ENCODE results near the gene DND1.
"Not testable (repeated sequence)": the region's sequence is repeated elsewhere in the genome, so short reads cannot be mapped to it uniquely, and the experiment has no call there.

DND1 gene

DNA sequence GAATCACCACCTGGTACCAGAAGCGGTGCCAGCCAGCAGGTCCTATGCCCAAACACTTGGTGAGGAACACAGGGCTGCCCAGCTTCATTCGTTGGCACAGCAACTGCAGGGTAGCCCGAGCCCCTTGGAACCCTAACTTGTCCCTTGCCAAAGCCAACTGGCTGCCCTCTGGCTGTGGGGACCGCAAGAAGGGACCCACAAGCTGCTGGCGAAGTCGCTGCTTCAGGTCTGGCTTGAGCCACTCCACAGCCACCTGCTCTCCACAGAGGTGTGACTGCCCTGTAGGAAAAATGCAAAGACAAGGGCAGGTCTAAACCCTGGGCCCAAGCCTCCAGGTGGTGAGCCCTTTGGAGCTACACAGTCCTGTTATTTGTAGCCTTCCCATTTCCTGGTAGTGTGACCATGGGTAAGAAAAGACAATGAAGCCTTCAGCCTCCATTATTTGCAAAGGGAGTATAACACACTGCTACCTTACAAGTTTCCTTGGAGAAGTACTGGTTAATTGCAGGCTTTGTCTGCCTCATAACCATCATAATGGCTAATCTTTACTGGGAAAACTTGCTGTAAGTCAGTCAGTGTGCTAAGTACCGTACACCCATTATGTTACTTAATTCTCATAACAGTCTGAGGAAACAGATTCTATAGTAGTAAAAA, 1.8 kb downstream of the DND1 start:
- DNase-seq, result no peak

DNA sequence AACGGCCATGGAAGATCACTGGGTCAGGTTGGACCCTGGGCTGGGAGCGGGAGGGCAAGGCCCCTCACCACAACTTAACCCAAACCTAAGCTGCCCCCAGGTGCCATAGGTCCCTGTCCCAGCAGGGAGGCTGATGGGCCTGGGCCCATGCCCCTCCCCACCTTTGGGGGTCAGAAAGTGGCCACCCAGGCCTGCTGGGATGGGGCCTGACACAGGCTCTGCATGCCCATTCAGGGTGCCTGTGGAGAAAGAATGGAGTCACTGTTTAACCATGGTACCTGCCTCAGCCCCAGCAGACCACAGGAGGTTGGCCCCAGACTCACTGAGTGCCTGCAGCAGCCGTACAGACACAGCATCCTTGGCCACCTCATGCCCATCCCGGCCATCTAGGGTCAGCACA, 2.3 kb downstream of the DND1 start:
- DNase-seq, result not testable (repeated sequence)

DNA sequence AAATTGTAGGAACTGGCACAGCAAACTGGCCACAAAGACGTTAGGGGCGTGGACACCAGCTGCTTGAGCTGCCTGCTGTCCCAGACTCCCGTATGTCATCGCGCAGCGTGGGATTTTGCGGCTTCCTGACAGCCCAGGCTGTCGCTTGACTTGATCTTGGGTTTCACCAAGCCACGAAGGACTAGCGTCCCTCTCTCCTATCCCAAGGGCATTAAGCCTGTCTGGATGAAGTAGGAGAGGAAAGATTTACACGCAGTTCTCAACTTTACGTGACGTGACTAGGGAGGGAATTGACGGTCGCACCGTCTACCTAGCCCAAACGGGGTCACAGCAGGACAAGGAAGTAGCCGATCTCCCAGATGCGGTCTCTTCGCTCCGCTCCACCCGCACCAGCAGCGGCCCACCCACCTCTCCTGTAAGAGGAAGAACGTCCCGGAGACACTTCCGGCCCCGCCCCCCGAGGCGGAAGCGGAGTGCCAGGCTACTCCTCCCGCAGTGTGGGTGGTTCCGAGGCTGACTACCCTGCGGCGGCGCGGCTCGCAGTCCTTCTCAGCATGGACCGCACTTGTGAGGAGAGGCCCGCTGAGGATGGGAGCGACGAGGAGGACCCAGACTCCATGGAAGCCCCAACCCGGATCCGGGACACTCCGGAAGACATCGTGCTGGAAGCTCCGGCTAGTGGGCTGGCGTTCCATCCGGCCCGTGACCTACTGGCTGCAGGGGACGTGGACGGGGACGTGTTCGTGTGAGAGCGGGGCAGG, 8.8 kb downstream of the DND1 start, which contains the start of gene WDR55:
WDR55 (plus strand) TSS at position 546 of the 761 bp plus-strand sequence; CDS start at position 555, 9 bp downstream.
- peak; percentile 92 for DNase-seq

DNA sequence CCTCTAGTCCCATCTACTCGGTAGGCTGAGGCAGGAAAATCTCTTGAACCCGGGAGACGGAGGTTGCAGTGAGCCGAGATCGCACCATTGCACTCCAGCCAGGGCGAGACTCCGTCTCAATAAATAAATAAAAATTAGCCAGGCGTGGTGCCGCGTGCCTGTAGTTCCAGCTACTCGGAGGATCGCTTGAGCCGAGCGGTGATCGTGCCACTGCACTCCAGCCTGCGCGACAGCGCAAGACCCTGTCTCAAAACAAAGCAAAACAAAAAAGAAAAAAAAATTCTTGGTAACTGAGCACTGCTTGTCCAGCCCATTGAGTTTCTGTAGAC, 9.4 kb downstream of the DND1 start:
- DNase-seq, result no peak

DNA sequence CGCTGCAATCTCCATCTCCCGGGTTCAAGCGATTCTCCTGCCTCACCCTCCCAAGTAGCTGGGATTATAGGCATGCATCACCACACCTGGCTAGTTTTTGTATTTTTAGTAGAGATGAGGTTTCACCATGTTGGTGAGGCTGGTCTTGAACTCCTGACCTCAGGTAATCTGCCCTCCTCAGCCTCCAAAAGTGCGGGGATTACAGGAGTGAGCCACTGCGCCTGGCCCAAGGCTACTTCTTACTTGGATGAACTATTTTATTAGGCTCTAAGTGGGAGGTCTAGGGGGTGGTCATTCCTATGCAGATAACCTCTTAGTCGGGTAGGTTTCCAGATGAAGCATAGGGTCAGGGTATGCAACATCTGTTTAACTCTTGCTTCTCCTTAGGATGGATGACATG, 13.0 kb downstream of the DND1 start:
- DNase-seq, result not testable (repeated sequence)

DNA sequence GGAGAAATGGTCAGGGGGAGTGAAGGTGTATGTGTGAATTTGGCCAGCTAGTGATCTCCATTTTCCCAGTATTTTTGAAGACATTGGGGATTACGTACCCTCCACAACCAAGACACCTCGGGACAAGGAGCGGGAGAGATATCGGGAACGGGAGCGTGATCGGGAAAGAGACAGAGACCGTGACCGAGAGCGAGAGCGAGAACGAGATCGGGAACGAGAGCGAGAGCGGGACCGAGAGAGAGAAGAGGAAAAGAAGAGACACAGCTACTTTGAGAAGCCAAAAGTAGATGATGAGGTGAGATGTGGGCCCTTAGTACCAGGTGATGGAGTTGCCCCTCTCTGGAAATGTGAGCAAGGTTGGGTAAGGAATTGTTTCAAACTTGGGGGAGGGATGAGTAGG, 14.5 kb downstream of the DND1 start:
- no peak for DNase-seq

DNA sequence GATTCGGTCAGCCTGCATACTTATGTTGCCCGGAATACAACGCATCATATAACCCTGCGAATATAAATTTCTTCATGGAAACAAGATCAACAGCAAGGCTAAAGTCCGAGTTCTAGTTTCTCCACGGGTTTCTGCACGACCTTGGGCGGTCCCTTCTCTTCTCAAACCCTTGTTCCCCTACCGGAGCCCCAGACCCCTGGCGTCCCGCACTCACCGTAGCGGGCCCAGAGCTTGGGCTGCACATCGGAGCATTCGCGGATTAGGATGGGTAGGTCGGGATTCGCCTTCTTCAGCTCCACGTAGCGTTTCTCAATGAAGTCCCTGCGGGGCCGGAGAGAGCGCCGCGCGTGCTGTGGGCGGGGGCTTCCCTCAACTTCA, 26.3 kb downstream of the DND1 start:
- no peak for DNase-seq

DNA sequence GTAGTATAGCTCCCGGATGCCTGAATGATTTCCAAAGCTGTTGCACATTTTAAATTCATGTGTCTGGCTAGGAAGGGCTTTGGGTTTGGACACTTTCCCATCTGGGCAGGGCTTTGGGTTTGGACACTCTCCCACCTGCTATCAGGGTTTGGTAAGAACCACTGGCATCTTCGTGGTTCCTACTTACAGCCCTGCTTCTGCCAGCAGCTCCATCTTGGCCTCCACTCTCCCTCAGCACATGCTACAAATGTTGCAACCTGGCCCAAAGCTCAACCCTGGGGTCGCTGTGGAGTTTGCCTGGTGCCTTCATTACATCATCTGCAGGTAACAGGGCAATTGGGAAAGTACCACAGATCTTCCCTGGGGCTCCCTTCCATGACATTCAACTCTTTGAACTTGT, 30.7 kb downstream of the DND1 start:
- no peak for DNase-seq

DNA sequence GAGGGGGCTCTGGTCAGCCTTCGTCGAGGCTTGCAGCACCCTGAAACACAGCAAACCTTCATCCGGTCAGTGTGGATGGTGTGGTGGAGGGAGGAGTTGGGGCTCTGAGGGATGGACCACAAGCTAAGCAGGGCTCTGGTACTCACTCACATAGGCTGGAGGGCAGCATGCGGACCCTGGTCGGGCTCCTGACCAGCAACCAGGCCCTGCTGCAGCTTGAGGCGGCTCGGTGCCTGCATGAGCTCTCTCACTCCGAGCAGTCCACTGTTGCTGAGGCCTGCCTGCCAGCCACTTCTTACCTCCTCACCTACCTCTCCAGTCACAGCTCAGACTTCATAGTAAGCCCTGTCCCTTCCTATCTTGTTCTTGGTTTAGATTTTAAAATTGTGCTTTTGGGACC, 31.7 kb downstream of the DND1 start:
- DNase-seq, result no peak

DNA sequence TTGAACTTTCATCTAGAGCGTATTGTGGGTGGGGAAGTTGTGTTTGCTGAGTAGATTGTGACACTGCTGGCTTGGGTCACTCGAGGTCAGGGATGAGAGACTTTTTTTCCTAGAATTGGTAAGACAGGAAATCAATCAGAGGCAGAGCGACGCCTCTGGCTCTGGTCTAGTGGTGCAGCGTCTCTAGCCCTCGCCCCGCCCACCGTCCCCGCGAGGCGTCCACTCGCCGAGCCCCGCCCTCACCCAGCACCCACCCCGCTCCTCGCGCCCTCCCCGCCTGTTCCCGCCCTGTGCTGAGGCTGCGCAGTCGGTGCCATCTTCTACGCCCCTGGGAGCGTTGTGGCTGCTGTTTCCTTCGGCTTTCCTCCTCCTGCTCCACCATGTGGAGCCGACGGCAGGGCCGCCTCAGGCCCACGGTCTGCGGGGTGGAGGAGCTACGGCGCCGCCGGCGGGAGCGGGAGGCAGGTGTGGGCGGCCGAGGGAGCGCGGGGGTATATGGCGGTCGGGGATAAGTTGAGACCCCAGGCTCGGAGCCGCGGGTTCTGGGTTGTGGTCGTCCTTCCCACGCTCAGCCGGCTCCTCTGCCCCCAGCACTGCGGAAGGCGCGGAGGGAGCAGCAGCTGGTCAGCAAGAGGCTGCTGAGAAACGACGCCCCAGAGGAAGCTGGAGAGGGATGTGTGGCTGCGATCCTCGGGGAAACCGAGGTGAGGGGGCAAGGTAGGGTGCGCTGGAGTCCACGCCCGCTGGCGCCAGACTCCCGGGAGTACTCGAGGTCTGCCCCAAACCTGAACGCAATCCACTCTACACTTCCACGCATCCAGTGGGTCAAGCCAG, 34.0 kb downstream of the DND1 start, which contains the start of gene TMCO6:
TMCO6 (plus strand) TSS at position 304 of the 834 bp plus-strand sequence; CDS start at position 381, 77 bp downstream.
- peak; percentile 88 for DNase-seq

DNA sequence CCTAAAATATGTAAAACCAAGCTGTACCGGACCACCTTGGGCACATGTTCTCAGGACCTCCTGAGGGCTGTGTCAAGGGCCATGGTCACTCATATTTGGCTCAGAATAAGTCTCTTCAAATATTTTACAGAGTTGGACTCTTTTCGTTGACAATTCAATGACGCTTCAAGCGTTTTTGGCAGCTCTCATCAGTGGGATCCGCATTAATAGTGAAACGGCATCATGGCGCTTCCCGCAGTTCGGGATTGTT, 34.6 kb downstream of the DND1 start:
- DNase-seq, result not testable (repeated sequence)

DNA sequence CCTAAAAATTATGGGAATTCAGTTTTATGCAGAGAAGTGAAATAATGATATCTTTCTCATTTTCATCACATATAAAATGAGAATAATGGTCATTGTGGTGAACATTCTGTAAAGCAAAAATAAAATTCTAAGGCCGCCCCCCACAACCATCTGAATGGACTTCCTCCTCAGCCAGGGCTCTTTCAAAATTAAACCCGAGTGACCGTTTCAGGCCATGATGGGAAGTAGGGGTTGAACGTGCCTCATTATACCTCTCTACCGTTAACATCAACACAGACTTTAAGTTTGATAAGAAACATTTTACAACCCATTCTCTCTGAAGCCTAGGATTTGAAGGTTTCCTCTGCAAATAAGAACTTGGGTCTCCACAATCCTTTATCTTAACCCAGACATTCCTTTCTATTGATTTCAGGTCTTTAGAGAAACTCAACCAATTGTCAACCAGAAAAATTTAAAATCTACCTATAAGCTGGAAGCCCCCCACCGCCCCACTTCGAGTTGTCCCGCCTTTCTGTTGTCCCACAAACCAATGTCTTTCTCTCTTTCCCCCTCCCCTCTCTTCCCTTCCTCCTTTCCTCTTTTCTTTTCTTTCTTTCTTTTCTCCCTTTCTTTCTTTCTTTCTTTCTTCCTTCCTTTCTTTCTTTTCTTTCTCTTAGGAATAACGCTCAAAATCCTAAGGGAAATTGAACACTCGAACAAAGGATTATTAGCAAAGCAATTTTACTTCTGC, 35.8 kb downstream of the DND1 start:
- DNase-seq, result no peak

DNA sequence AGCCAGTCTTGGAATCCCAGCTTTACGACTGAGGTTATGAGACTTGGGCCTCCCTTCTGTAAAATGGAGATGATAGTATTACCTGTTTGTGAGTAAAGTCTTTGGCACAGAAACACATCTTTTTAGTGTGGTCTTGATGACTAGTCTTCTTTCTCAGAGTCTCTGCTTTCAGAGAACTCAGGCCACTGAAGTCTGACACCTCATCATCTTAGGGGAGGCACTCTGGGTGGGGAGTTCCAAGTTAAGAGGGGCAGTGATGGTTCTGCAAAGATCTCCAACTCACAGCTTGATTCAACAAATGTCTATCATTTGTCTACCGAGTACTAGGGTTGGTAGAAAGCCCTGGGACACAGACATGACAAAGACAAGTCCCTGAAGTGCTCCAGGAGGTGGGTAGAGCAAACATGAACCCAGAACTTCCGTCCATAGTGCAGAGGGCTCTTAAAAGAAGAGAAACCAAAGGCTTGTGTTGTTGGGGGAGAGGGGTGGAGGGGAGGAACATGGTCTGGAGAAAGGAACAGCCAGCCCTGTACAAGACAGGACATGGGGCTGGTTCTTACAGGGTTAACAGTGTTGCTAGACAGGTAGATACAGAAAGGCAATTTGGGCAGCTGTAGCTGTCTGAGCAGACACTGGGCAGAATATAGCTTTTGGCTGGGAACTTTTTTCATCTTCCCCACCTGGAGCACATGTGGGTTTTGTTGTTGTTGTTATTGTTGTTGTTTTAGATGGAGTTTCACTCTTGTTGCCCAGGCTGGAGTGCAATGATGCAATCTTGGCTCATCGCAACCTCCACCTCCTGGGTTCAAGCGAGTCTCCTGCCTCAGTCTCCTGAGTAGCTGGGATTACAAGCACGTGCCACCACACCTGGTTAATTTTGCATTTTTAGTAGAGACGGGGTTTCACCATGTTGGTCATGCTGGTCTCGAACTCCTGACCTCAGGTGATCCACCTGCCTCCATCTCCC, 37.8 kb downstream of the DND1 start:
- no peak for DNase-seq

DNA sequence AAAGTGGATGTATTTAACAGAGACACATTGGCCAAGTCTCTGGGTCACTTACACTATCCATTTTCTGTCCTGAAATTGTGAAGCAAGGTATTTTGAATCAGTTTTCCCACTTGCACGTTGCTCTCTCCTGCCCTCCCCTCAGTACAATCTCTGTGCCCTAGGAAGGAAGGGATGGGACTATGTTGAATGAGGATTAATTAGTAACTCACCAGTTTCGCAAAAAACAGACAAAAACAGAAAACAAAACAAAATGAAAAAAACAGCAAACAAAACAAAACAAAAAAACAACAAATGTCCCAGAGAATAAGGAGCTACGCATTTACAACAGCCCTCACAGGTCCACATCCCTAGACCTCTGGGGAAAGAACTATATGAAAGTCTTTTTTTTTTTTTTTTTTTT, 39.3 kb downstream of the DND1 start:
- DNase-seq, result no peak

DNA sequence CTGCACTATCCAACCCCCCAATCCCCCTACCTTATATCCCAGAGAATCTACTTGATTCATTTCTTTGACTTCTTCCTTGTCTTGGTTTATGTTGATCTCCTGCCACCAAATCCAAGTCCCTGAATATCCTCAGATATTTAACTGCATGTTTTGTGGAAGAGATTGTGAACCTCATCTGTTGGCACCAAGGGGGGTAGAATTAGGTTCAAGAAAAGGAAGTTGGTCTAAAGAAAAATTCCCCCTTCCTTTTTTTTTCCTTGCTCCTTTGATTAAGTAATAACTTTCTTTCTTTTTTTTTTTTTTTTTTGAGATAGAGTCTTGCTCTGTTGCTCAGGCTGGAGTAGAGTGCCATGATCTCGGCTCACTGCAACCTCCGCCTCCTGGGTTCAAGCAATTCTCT, 39.9 kb downstream of the DND1 start:
- no peak for DNase-seq

DNA sequence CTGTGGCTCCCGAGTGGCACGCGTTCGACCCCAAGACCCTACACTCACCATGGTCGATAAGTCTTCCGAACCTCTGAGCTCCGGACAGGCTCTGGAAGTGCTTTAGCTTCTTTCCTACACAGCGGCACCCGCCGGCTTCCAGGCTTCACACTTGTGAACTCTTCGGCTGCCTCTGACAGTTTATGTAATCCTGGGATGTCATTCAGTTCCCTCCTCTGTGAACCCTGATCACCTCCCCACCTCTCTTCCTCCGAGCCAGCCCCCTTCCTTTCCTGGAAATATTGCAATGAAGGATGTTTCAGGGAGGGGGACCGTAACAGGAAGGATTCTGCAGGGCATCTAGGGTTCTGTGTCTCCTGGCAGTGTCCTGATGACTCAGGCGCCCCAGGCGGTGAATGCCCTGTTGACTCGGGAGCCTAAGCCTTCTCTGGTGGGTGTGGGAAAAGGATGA, 40.3 kb downstream of the DND1 start, which contains the start of gene CD14:
CD14 (minus strand) TSS at position 155 of the 451 bp plus-strand sequence; CDS start at position 51, 104 bp downstream.
- DNase-seq, result no peak

DNA sequence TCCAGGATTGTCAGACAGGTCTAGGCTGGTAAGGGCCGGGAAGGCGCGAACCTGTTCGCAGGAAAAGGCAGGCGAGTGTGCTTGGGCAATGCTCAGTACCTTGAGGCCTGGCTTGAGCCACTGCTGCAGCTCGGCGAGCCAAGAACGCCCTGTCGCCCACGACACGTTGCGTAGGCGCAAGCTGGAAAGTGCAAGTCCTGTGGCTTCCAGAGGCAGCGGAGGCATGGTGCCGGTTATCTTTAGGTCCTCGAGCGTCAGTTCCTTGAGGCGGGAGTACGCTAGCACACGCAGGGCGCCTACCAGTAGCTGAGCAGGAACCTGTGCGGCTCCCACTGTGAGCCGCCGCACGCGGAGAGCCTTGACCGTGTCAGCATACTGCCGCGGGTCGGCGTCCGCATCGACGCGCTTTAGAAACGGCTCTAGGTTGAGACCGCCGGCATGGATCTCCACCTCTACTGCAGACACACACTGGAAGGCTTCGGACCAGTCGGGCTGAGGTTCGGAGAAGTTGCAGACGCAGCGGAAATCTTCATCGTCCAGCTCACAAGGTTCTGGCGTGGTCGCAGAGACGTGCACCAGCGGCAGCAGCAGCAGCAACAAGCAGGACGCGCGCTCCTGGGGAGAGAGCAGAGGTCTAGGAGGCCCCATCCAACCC, 40.9 kb downstream of the DND1 start:
- DNase-seq, result no peak

DNA sequence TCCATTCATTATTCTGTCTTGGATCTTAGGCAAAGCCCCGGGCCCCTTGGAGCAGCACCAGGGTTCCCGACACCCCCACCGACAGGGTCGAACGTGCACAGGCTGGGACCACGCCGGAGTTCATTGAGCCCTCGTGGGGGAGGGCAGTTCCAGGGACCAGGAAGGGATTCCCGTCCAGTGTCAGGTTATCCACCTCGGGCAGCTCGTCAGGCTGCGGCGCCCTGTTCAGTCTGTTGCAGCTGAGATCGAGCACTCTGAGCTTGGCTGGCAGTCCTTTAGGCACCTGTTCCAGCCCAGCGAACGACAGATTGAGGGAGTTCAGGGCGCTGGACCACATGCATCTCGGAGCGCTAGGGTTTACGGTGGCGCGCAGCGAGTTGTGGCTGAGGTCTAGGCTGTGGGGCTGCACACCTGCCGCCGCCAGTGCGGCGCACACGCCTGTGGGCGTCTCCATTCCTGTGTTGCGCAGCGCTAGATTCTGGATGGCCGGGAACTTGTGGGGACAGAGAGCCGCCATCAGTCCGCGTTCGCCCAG, 41.5 kb downstream of the DND1 start:
- DNase-seq, result no peak

DNA sequence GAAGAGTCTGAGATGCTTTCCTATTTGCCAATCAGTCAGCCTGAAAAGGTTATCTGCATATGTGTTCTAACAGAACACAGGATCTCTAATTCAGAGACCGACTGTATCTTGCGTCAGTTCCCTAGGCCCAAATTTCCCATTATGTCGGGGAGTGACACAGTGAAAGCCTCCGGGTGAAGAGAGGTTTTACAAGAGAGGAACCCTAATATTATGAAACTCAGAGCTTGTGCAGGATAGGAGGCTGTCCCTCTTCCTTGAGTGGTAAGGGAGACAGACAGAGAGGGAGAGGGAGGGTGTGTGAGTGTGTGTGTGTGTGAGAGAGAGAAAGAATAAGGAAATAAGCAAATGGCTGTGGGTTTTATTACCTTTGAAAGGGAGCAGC, 42.3 kb downstream of the DND1 start:
- DNase-seq, result no peak

DNA sequence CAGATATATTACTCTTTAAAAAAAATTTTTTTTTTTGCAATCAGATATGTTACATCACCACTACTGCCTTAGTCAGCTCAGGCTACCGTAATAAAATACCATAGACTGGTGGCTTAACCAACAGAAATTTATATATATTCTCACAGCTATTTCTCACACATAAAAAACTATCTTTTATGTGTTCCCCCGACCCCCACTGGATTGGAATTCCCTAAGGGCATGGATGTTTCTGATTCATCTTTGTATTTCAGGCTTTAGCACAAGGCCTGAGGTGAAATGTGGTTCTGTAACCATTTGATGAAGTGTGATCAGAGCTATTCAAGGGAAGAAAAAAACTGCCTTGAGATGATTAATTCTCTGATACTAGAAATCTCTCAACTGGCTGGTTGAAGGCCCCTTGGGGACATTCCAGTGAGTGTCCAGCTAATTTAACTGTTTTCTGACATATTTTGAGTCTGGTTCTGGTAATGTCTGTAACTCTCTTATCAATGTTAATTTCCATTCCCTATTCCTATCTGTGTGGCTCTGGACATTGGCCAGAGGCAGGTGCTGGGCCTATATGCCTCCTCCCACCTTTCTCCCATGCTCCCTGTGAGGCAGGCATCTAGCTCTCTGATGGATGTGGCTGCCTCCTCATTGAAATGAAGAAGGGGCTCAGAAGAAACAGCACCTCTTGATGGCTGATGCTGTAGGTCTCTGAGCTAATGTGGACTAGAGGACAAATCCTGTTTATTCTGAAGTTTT, 42.9 kb downstream of the DND1 start:
- no peak for DNase-seq
